AG09309 (cell line): ENCODE data around the gene NHLRC4.

Source experiments
- DNase-seq: peaks from one replicate; pipeline ENCODE4 v3.0.0-alpha.2; 2010; ENCODE audit warnings: low read depth
- H3K4me3 ChIP-seq: 2 replicates; pipeline ENCODE4 v1.5.1; 2011; ENCODE audit warnings: mild to moderate bottlenecking, low read depth, low read length, moderate library complexity; ENCODE audit not compliant: control insufficient read depth
- CTCF ChIP-seq: IDR thresholded peaks from 2 replicates; pipeline ENCODE4 v1.5.1; 2011; ENCODE audit warnings: mild to moderate bottlenecking, low read depth, low read length, inconsistent platforms; ENCODE audit not compliant: insufficient read depth, control insufficient read depth; ENCODE audit errors: missing control alignments

The NHLRC4 gene

GRCh38 chr16:580946-581498 lies 14.2 kb downstream of the NHLRC4 start:
- TF ChIP-seq CTCF: no peak
- H3K4me3 ChIP-seq: no peak overlapping the region
- DNase-seq: no peak

- H3K4me3 ChIP-seq: no peak overlapping the region
- TF ChIP-seq CTCF: no peak
- no peak for DNase-seq
Measured at GRCh38 chr16:582218-582613, 15.4 kb downstream of the NHLRC4 start.

GRCh38 chr16:582614-583331 lies 16.0 kb downstream of the NHLRC4 start:
- DNase-seq: no peak
- TF ChIP-seq CTCF: no peak
- no peak overlapping the region for H3K4me3 ChIP-seq

- no peak for TF ChIP-seq CTCF
- no peak overlapping the region for H3K4me3 ChIP-seq
- no peak for DNase-seq
Measured at GRCh38 chr16:583470-583814, 16.6 kb downstream of the NHLRC4 start.

- no peak overlapping the region for H3K4me3 ChIP-seq
- no peak for DNase-seq
- no peak for TF ChIP-seq CTCF
Measured at GRCh38 chr16:583815-584591, 17.2 kb downstream of the NHLRC4 start.

- no peak for TF ChIP-seq CTCF
- DNase-seq: no peak
- no peak overlapping the region for H3K4me3 ChIP-seq
Measured at GRCh38 chr16:585351-585750, 18.5 kb downstream of the NHLRC4 start.
